CD14-positive monocyte (primary cell): ENCODE measurements around the gene MRRF. TPM values are rescaled to one million over a fixed set of nuclear protein-coding genes. Genes with fewer than 3 reads are reported as not detected.

Experiments
- DNase-seq, 3 donors: peaks; one replicate each; pipeline ENCODE4 v3.0.0-alpha.2; 2011 to 2022
- H2AFZ ChIP-seq: 2 replicates; pipeline ENCODE4 v1.6.0; 2012; ENCODE audit warnings: mild to moderate bottlenecking, low read depth, low read length, inconsistent platforms; ENCODE audit not compliant: insufficient read depth, poor library complexity, severe bottlenecking
- H3K27ac ChIP-seq, 2 donors: 1 replicate in 1 of 2; 2 replicates in 1 of 2; pipeline ENCODE4 v1.5.1; 2012 to 2013; ENCODE audit warnings: low read length in 2 of 2, control low read depth in 1 of 2, inconsistent platforms in 1 of 2, low read depth in 1 of 2, mild to moderate bottlenecking in 1 of 2
- H3K27me3 ChIP-seq, 2 donors: one replicate each; pipeline versions ENCODE4 v1.6.0 to v1.6.1; 2011 to 2013; ENCODE audit warnings: low read length in 2 of 2; ENCODE audit not compliant: control insufficient read depth in 2 of 2, insufficient read depth in 2 of 2
- H3K36me3 ChIP-seq, 2 donors: replicated peaks in 1 of 2; 1 replicate in 1 of 2; 2 replicates in 1 of 2; pipeline versions ENCODE4 v1.5.1 to v1.6.1; 2012 to 2013; ENCODE audit warnings: low read length in 2 of 2, control low read depth in 1 of 2, inconsistent platforms in 1 of 2, mild to moderate bottlenecking in 1 of 2; ENCODE audit not compliant: insufficient read depth in 2 of 2, control insufficient read depth in 1 of 2
- H3K4me1 ChIP-seq, 2 donors: 1 replicate in 1 of 2; 2 replicates in 1 of 2; pipeline versions ENCODE4 v1.5.1 to v1.6.1; 2012 to 2013; ENCODE audit warnings: low read length in 2 of 2, control low read depth in 1 of 2, inconsistent platforms in 1 of 2, mild to moderate bottlenecking in 1 of 2, moderate library complexity in 1 of 2; ENCODE audit not compliant: insufficient read depth in 2 of 2, control insufficient read depth in 1 of 2
- H3K4me2 ChIP-seq: replicated peaks from 2 replicates; pipeline ENCODE3; 2012; ENCODE audit warnings: low read length, moderate library complexity, mild to moderate bottlenecking; ENCODE audit not compliant: poor library complexity, severe bottlenecking; ENCODE audit errors: extremely low read depth
- H3K4me3 ChIP-seq, 3 experiments: fragments of 200-600 bp in 1 of 3; sonication (generic) in 1 of 3; replicated peaks in 1 of 3; 1 replicate in 2 of 3; 2 replicates in 1 of 3; pipeline ENCODE4 v1.5.1; 2011 to 2013; ENCODE audit warnings: low read length in 3 of 3, mild to moderate bottlenecking in 3 of 3, control low read depth in 2 of 3, low read depth in 2 of 3, inconsistent platforms in 1 of 3, moderate library complexity in 1 of 3
- H3K79me2 ChIP-seq: 2 replicates; pipeline ENCODE4 v1.6.0; 2012; ENCODE audit warnings: mild to moderate bottlenecking, control low read depth, inconsistent platforms, low read length, moderate library complexity; ENCODE audit not compliant: insufficient read depth
- H3K9ac ChIP-seq: 2 replicates; pipeline ENCODE4 v1.6.0; 2017; ENCODE audit warnings: low read length, mild to moderate bottlenecking; ENCODE audit not compliant: insufficient read depth, poor library complexity, severe bottlenecking
- H3K9me3 ChIP-seq, 2 donors: replicated peaks in 1 of 2; 1 replicate in 1 of 2; 2 replicates in 1 of 2; pipeline versions ENCODE4 v1.5.1 to v1.6.1; 2012 to 2013; ENCODE audit warnings: low read length in 2 of 2, control low read depth in 1 of 2; ENCODE audit not compliant: control insufficient read depth in 1 of 2, insufficient read depth in 1 of 2
- H4K20me1 ChIP-seq: 2 replicates; pipeline ENCODE4 v1.6.0; 2012; ENCODE audit warnings: mild to moderate bottlenecking, low read length, control low read depth, moderate library complexity; ENCODE audit not compliant: insufficient read depth
- H3K27ac Mint-ChIP-seq, 7 donors: one replicate each; pipeline ENCODE4 v1.8.0; 2020; ENCODE audit warnings: mild to moderate bottlenecking in 7 of 7, mixed read lengths in 7 of 7, moderate library complexity in 6 of 7, inconsistent platforms in 2 of 7
- H3K27me3 Mint-ChIP-seq, 3 donors: one replicate each; pipeline ENCODE4 v1.8.0; 2021 to 2022; ENCODE audit warnings: low read depth in 3 of 3, mild to moderate bottlenecking in 3 of 3, mixed read lengths in 3 of 3, moderate library complexity in 3 of 3, inconsistent platforms in 1 of 3
- H3K36me3 Mint-ChIP-seq, 2 donors: one replicate each; pipeline ENCODE4 v1.8.0; 2020; ENCODE audit warnings: mixed read lengths in 2 of 2, inconsistent platforms in 1 of 2, mild to moderate bottlenecking in 1 of 2
- H3K4me1 Mint-ChIP-seq: one replicate; pipeline ENCODE4 v1.8.0; 2020; ENCODE audit warnings: mild to moderate bottlenecking, mixed read lengths
- H3K4me3 Mint-ChIP-seq, 2 donors: one replicate each; pipeline ENCODE4 v1.8.0; 2020; ENCODE audit warnings: mild to moderate bottlenecking in 2 of 2, mixed read lengths in 2 of 2, moderate library complexity in 1 of 2
- H3K9me3 Mint-ChIP-seq, 7 donors: one replicate each; pipeline ENCODE4 v1.8.0; 2020 to 2022; ENCODE audit warnings: mixed read lengths in 7 of 7, mild to moderate bottlenecking in 6 of 7, moderate library complexity in 6 of 7, inconsistent platforms in 2 of 7
- WGBS: methylation state at CpG from one replicate; pipeline ENCODE4 v1.1.5; 2013; ENCODE audit warnings: missing lambda C conversion rate; ENCODE audit not compliant: insufficient coverage; 5-methylcytosine and 5-hydroxymethylcytosine counted together
- intact Hi-C, 2 donors: fragments of 100-400 bp; cut with micrococcal nuclease; formaldehyde crosslinking; loops; one replicate each; pipeline versions ENCODE4 v1.15.0 to v1.15.1; 2023
- polyA plus RNA-seq, 3 donors: library from polyadenylated mRNA; depleted of rRNA in 1 of 3; unstranded in 2 of 3; stranded (reverse) in 1 of 3; fragments of 300-500 nt in 2 of 3; fragments of >200 nt in 1 of 3; fragmentation: Illumina TruSeq in 2 of 3; gene quantifications; 1 replicate in 2 of 3; 2 replicates in 1 of 3; pipeline ENCODE4 v1.2.3, GENCODE V29; 2012 to 2021
- TF ChIP-seq, protein P1 (sequence below): fragments of 200-600 bp; IDR thresholded peaks from one replicate; pipeline ENCODE4 v1.8.0; 2022; ENCODE audit warnings: antibody characterized with exemption, mild to moderate bottlenecking

Gene MRRF
- polyA plus RNA-seq, 3 donors: 16.0 to 34.4 (median 16.2) TPM

DNA sequence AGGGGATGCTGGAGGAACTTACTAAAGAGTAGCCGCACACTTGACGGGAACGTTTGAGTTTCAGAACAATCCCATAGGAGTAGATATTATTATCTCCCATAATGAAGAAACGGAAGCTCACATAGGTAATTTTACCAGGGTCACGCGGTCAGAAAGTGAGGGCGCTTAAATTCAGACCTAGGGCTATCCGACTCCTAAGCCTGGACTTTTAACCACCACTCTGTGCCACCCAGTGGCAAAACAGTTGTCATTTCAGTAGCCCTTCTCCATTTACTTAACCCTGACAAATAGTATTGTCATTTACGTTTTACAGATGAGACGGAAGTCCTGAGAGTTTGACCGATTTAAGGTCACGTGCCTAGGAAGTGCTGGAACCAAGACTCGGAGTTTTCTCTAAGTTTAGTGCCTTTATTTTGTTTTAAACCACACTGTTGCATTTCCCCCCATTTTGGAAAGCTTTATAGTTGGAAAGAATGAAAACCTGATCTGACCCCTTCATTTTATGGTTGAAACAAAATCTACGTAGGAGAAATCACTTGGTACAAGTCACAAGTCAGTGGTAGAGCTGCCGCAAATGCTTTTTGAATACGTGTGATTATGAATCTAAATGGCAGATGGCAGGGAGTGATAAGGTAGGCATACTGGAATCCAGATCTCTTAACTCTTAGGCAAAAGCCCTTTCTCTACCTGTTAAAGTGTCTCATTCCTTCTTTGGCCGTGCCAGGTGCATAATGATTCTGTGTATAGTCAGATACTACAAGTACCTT lies 650 bp downstream of the MRRF start:
- Histone ChIP-seq H3K27ac (peak overlapping the region; percentile 84 to 100), H3K4me3 (peak overlapping the region; percentile 88 to 94 (median 89)), H3K9me3 (no peaks in the 10 kb centered on the region), H3K79me2 (peaks cover 70% of the 10 kb centered on the region), H3K4me1 (peaks cover 14 to 27% of the 10 kb centered on the region in 2 donors), H2AFZ (peak overlapping the region; percentile 86), H4K20me1 (peaks cover 17% of the 10 kb centered on the region), H3K27me3 (no peaks in the 10 kb centered on the region), H3K9ac (peak overlapping the region; percentile 97), H3K4me2 (peak overlapping the region; percentile 79), H3K36me3 (peaks cover 10 to 19% of the 10 kb centered on the region in 2 donors)
- Mint-ChIP-seq H3K4me1 (peaks cover 27% of the 10 kb centered on the region), H3K27me3 (no peaks in the 10 kb centered on the region), H3K4me3 (peak overlapping the region; percentile 98 to 99), H3K36me3 (peaks cover 17 to 23% of the 10 kb centered on the region in 2 donors), H3K27ac (peak overlapping the region; percentile 100), H3K9me3 (no peaks in the 10 kb centered on the region)
- TF ChIP-seq, protein P1, sequence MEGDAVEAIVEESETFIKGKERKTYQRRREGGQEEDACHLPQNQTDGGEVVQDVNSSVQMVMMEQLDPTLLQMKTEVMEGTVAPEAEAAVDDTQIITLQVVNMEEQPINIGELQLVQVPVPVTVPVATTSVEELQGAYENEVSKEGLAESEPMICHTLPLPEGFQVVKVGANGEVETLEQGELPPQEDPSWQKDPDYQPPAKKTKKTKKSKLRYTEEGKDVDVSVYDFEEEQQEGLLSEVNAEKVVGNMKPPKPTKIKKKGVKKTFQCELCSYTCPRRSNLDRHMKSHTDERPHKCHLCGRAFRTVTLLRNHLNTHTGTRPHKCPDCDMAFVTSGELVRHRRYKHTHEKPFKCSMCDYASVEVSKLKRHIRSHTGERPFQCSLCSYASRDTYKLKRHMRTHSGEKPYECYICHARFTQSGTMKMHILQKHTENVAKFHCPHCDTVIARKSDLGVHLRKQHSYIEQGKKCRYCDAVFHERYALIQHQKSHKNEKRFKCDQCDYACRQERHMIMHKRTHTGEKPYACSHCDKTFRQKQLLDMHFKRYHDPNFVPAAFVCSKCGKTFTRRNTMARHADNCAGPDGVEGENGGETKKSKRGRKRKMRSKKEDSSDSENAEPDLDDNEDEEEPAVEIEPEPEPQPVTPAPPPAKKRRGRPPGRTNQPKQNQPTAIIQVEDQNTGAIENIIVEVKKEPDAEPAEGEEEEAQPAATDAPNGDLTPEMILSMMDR: peak; percentile 5
- peak; percentile 69 to 82 (median 73) for DNase-seq
- WGBS: 0% methylated on average over 5 of the region's 17 CpGs
- intact Hi-C loops: loop anchor here (10.0 kb wide), 3 partner anchors 171 to 639 kb away; partner anchors contain the start of genes TTLL11 (in 2 of the 2), PDCL (in 1 of the 2) and RC3H2 (in 1 of the 2)

DNA sequence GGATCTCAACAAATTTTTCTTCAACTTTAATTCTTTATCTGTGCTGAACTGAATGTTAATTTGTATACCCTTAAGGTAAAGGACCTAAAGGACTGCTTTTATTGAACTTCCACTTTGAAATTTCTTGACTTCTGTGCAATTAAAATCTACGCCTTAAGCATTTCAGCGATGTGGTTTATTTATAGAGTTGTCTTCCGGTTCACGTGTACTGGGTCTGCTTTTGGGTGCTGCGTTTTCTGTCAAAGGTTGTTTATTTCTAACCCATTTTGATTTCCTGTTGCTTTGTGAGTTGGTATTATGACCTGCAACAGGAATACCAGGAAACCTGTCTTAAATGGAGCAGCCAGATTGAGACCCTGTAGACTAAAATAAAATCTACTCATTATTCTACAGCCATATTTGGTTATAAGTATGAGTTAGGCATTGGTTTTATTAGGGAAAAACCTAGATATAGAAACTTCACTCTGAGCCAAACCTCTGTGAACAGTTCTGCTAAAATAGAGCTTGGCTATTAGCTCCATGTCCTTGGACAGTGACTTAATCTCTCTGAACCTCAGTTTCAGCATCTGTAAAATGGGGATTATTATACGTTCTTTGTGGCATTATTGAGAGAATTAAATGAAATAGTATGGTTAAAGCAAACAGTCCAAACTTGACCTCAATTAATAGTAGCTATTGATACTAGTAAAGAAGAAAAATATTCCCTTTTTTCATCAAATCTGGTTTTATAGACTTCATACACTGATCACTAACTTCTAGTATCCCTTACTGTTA lies 3.5 kb downstream of the MRRF start:
- Histone ChIP-seq H2AFZ (no peak overlapping the region), H3K4me2 (no peak overlapping the region), H3K36me3 (peaks cover 9 to 26% of the 10 kb centered on the region in 2 donors), H3K27ac (no peak overlapping the region), H3K27me3 (no peaks in the 10 kb centered on the region), H3K4me1 (peaks cover 14 to 21% of the 10 kb centered on the region in 2 donors), H3K79me2 (peaks cover 67% of the 10 kb centered on the region), H3K4me3 (no peak overlapping the region), H3K9ac (no peak overlapping the region), H3K9me3 (no peaks in the 10 kb centered on the region), H4K20me1 (no peaks in the 10 kb centered on the region)
- DNase-seq: no peak
- Mint-ChIP-seq H3K27ac (no peak overlapping the region), H3K4me3 (no peak overlapping the region), H3K36me3 (peaks cover 22 to 25% of the 10 kb centered on the region in 2 donors), H3K9me3 (no peaks in the 10 kb centered on the region), H3K27me3 (no peaks in the 10 kb centered on the region), H3K4me1 (peaks cover 16% of the 10 kb centered on the region)
- WGBS: 89% methylated on average over 4 of the region's 6 CpGs
- TF ChIP-seq, protein P1: no peak
- intact Hi-C loops: loop anchor here (10.0 kb wide), 3 partner anchors 173 to 637 kb away; partner anchors contain the start of genes TTLL11 (in 2 of the 2), PDCL (in 1 of the 2) and RC3H2 (in 1 of the 2)
